Measurements from ENCODE around the gene SERINC5.

The SERINC5 gene

DNA sequence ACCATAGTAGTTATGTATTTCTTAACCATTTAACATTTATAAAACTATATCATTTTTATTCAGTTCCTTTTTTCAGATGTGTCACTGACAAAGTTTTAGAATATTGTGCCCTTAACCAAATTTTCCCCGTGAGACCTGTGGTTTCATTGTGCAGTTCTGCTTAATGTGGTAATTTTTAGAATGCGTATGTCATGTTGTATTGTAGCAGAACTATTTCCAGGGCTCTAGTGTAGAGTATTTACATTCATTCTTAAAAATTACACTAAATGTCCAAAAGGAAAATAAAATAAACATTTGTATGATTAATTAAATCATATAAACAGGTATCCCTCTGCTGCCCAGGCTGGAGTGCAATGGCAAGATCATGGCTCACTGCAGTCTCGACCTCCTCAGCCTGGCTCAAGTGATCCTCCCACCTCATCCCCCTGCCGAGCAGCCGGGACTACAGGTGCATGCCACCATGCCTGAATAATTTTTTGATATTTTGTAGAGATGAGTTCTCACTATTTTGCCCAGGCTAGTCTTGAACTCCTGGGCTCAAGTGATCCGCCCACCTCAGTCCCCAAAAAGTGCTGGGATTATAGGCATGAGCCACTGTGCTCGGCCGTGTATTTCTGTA is 15.4 kb downstream of the SERINC5 start:
- Histone ChIP-seq H3K36me3 (ENCODE audit: control insufficient read depth, insufficient read depth, low read length) (peaks cover 29% of the 10 kb centered on the region), H3K4me3 (ENCODE audit: extremely low read depth, insufficient read depth, low read length, poor library complexity, severe bottlenecking) (no peak overlapping the region), H3K27ac (ENCODE audit: low read depth, low read length, severe bottlenecking) (no peak overlapping the region), H3K4me1 (ENCODE audit: control insufficient read depth, insufficient read depth, low read length, poor library complexity, severe bottlenecking) (peaks cover 10% of the 10 kb centered on the region), H3K9me3 (ENCODE audit: control insufficient read depth, low read length) (peaks cover 23% of the 10 kb centered on the region)
- no CpG with 5 or more reads among the region's 8 CpGs for WGBS, 2 experiments (ENCODE audit: insufficient coverage in 2 of 2)

DNA sequence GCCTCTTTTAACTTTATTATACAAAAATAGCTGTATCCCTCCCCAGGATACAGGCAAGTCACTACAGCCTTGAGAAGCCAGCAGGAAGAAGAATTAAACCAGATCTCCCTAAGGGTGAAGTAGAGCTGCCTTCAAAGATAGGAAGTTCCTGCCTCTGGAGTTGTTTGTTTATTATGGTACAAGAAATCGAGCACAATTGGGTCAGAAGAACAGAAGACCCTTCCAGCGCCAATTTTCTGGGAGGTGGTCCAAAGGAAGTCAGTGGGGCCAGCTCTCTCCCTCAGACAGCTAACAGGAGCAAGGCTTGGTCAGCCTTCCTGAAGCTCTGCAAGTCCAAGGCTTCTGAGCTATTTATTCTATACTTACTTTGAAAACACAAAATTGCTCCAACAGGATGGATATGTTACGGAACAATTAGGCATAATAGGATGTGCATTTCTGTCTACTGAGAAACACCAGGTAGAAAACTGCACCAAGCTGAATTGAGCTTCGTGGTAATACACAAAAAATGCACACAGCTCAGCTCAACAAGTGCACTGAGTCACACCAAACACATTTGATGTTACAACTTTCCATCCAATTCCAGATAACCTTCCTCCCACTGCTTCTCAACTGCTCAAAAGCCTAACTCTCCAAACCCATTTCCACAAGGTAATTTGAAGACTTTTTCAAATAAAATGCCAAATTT is 16.0 kb downstream of the SERINC5 start:
- Histone ChIP-seq H3K4me3 (ENCODE audit: extremely low read depth, insufficient read depth, low read length, poor library complexity, severe bottlenecking) (no peak overlapping the region), H3K36me3 (ENCODE audit: control insufficient read depth, insufficient read depth, low read length) (peaks cover 28% of the 10 kb centered on the region), H3K27ac (ENCODE audit: low read depth, low read length, severe bottlenecking) (no peak overlapping the region), H3K9me3 (ENCODE audit: control insufficient read depth, low read length) (peaks cover 19% of the 10 kb centered on the region), H3K4me1 (ENCODE audit: control insufficient read depth, insufficient read depth, low read length, poor library complexity, severe bottlenecking) (peaks cover 7% of the 10 kb centered on the region)
- WGBS, 2 experiments (ENCODE audit: insufficient coverage in 2 of 2) = 67 to 91% methylated on average over 2 to 4 of the region's 4 CpGs

DNA sequence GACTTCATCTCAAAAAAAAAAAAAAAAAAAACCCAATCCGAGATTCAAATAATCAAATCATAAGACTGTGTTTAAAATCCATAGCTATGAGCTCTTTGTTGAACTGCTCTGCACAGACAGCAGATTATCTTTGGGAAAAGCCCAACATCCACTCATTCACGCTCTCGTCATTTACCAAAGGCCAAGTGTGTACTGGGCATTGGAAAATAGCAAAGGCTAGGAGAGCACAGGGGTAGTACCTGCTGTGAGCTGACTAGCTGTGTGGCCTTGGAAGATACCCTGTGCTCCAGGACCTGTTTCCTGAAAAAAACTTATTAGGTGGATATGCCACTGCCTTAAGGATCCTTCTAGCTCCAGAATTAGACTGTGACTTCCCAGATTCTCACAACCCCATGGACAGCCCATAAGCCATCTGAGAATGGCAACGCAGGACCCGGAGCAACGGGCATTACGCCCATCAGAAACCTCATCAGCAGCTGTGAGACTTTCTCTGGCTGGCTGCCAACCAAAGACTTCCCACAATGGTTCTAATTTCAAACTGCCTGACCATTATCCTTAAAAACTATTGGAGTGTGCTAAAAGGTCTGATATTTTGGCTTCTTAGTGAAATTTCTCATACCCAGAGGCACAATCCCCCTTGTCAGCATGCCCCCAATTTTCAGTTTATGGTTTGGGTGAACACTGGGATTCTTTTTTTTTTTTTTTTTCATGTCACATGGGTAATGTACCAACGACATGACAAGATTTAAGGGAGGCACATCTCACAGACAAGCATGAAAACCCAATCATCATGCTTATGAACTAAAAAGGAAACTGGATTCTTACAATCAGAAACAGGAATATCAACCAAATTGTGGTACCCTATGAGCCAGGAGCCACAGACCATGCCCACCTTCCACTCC is 16.8 kb downstream of the SERINC5 start:
- 90 to 98% methylated on average over 2 to 5 of the region's 8 CpGs for WGBS, 2 experiments (ENCODE audit: insufficient coverage in 2 of 2)
- no peak overlapping the region for H3K4me3 ChIP-seq (ENCODE audit: extremely low read depth, insufficient read depth, low read length, poor library complexity, severe bottlenecking)

DNA sequence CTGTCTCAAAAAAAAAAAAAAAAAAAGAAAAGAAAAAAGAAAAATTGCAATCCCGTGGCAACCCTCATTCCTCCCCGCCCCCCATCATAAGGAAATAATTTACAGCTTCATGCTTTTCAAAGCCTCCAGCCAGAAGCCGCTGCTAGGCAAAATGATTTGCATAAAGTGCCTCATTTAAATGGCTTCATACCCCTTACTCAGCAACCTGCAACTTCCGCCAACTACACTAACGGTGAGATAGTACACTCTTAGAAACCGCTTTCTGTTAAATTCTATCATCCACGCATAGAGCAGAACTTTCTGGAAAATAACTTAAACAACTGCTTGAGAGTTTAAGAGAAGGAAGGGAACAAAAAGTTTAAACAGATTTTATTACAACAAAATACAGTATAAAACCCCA is 17.8 kb downstream of the SERINC5 start:
- Histone ChIP-seq H3K27ac (ENCODE audit: low read depth, low read length, severe bottlenecking) (no peak overlapping the region), H3K9me3 (ENCODE audit: control insufficient read depth, low read length) (peaks cover 13% of the 10 kb centered on the region), H3K36me3 (ENCODE audit: control insufficient read depth, insufficient read depth, low read length) (peaks cover 25% of the 10 kb centered on the region), H3K4me3 (ENCODE audit: extremely low read depth, insufficient read depth, low read length, poor library complexity, severe bottlenecking) (no peak overlapping the region), H3K4me1 (ENCODE audit: control insufficient read depth, insufficient read depth, low read length, poor library complexity, severe bottlenecking) (peaks cover 7% of the 10 kb centered on the region)
- 81% methylated on average over 4 of the region's 7 CpGs; no CpG with 5 or more reads in 1 of the 2 experiments for WGBS, 2 experiments (ENCODE audit: insufficient coverage in 2 of 2)

More for the DNA sequence above, 16.8 kb downstream of the SERINC5 start:
- peaks cover 18% of the 10 kb centered on the region for H3K9me3 ChIP-seq (ENCODE audit: control insufficient read depth, low read length)
- peaks cover 25% of the 10 kb centered on the region for H3K36me3 ChIP-seq (ENCODE audit: control insufficient read depth, insufficient read depth, low read length)
- no peak overlapping the region for H3K27ac ChIP-seq (ENCODE audit: low read depth, low read length, severe bottlenecking)
- H3K4me1 ChIP-seq (ENCODE audit: control insufficient read depth, insufficient read depth, low read length, poor library complexity, severe bottlenecking) = peaks cover 7% of the 10 kb centered on the region

DNA sequence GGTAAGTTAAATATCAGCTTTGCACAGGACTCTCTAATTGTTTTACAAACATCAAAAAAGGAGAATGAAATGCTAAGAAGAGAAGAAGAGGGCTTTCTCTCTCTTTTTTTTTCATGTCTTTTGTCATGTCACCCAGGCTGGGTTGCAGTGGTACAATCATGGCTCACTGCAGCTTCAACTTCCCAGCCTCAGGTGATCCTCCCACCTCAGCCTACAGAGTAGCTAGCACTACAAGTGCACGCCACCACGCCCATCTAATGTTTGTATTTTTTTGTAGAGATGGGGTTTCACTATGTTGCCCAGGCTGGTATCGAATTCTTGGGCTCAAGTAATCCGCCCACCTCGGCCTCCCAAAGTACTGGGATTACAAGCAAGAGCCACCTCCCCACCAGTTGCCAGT is 18.6 kb downstream of the SERINC5 start:
- peaks cover 19% of the 10 kb centered on the region for H3K36me3 ChIP-seq (ENCODE audit: control insufficient read depth, insufficient read depth, low read length)
- WGBS, 2 experiments (ENCODE audit: insufficient coverage in 2 of 2) = 100% methylated on average over 3 of the region's 5 CpGs; no CpG with 5 or more reads in 1 of the 2 experiments
- H3K9me3 ChIP-seq (ENCODE audit: control insufficient read depth, low read length) = peaks cover 6% of the 10 kb centered on the region
- H3K4me1 ChIP-seq (ENCODE audit: control insufficient read depth, insufficient read depth, low read length, poor library complexity, severe bottlenecking) = peaks cover 7% of the 10 kb centered on the region
- H3K27ac ChIP-seq (ENCODE audit: low read depth, low read length, severe bottlenecking) = no peak overlapping the region
- no peak overlapping the region for H3K4me3 ChIP-seq (ENCODE audit: extremely low read depth, insufficient read depth, low read length, poor library complexity, severe bottlenecking)

DNA sequence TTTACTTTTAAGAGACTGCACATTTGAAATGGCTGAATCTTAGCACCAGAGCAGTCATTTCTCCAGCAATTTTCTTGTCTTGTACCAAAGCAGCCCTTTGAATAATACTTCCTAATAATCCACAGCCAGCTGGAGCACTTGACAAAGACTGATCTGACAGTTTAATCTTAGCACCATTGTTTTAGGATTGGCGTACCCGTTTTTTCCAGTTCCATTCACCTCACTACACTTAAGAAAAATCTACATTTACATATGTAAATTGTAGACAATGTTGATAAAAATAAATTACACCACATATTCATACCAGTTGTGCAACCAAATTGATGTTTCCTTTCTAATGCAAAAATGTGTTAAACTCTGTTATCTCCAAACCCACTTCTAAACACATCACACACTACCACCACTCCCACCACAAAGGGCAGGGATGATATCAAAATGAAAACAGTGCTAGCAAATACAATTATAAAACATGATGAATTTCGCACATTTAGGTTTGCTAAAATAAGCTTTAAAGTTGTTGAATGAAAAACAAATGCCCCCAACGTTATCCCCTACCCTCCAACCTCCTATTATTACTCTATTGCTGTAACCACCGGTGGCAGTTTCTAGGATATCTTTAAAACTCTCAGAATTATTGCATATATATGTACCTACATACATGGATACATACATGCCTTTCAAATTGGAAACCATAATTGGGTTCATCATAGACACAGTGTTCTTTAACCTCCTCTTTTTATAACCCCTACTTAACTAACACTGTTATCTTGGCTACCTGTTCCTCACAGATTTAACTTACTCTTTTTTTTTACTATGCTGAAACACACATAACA is 21.5 kb downstream of the SERINC5 start:
- no peak overlapping the region for H3K4me3 ChIP-seq (ENCODE audit: extremely low read depth, insufficient read depth, low read length, poor library complexity, severe bottlenecking)
- H3K27ac ChIP-seq (ENCODE audit: low read depth, low read length, severe bottlenecking) = no peak overlapping the region
- H3K4me1 ChIP-seq (ENCODE audit: control insufficient read depth, insufficient read depth, low read length, poor library complexity, severe bottlenecking) = peaks cover under 1% of the 10 kb centered on the region
- no peaks in the 10 kb centered on the region for H3K9me3 ChIP-seq (ENCODE audit: control insufficient read depth, low read length)
- WGBS, 2 experiments (ENCODE audit: insufficient coverage in 2 of 2) = 100% methylated on average over 1 of the region's 5 CpGs; no CpG with 5 or more reads in 1 of the 2 experiments
- H3K36me3 ChIP-seq (ENCODE audit: control insufficient read depth, insufficient read depth, low read length) = peaks cover 2% of the 10 kb centered on the region

DNA sequence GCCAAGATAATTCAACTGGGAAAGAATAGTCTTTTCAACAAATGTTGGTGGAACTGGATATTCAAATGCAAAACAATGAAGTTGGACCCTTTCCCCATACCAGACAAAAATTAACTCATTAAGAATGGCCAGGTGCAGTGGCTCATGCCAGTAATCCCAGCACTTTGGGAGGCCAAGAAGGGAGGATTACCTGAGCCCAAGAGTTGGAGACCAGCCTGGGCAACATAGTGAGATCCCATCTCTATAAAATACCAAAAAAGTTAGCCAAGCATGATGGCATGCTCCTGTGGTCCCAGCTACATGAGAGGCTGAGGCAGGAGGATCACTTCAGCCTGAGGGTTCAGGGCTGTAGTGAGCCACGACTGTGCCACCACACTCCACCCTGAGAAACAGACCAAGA is 24.2 kb downstream of the SERINC5 start:
- 100% methylated on average over 1 of the region's 1 CpG for WGBS, 2 experiments (ENCODE audit: insufficient coverage in 2 of 2)
- H3K4me1 ChIP-seq (ENCODE audit: control insufficient read depth, insufficient read depth, low read length, poor library complexity, severe bottlenecking) = no peaks in the 10 kb centered on the region
- peaks cover 2% of the 10 kb centered on the region for H3K36me3 ChIP-seq (ENCODE audit: control insufficient read depth, insufficient read depth, low read length)
- H3K4me3 ChIP-seq (ENCODE audit: extremely low read depth, insufficient read depth, low read length, poor library complexity, severe bottlenecking) = no peak overlapping the region
- H3K27ac ChIP-seq (ENCODE audit: low read depth, low read length, severe bottlenecking) = no peak overlapping the region
- H3K9me3 ChIP-seq (ENCODE audit: control insufficient read depth, low read length) = no peaks in the 10 kb centered on the region

DNA sequence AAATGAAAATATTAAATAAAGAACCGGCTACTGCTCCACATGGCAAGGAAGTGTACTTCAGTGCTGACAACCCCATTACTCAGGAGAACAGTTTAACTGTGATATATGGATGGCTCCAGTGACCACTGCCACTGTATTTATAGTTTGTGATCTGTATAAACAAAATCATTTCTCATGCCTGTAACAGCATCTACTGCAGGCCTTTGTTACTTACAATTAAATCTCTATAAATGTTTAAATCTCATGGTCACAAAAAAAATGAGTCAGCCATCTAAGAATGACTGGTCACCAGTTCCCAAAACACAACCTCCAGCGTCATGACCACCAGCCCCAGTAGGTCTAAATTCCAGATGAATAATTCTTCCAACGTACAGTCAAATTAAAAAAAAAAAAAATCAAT is 24.6 kb downstream of the SERINC5 start:
- peaks cover 2% of the 10 kb centered on the region for H3K36me3 ChIP-seq (ENCODE audit: control insufficient read depth, insufficient read depth, low read length)
- 100% methylated on average over 1 of the region's 3 CpGs; no CpG with 5 or more reads in 1 of the 2 experiments for WGBS, 2 experiments (ENCODE audit: insufficient coverage in 2 of 2)
- no peak overlapping the region for H3K4me3 ChIP-seq (ENCODE audit: extremely low read depth, insufficient read depth, low read length, poor library complexity, severe bottlenecking)
- no peaks in the 10 kb centered on the region for H3K9me3 ChIP-seq (ENCODE audit: control insufficient read depth, low read length)
- H3K27ac ChIP-seq (ENCODE audit: low read depth, low read length, severe bottlenecking) = no peak overlapping the region
- H3K4me1 ChIP-seq (ENCODE audit: control insufficient read depth, insufficient read depth, low read length, poor library complexity, severe bottlenecking) = no peaks in the 10 kb centered on the region

DNA sequence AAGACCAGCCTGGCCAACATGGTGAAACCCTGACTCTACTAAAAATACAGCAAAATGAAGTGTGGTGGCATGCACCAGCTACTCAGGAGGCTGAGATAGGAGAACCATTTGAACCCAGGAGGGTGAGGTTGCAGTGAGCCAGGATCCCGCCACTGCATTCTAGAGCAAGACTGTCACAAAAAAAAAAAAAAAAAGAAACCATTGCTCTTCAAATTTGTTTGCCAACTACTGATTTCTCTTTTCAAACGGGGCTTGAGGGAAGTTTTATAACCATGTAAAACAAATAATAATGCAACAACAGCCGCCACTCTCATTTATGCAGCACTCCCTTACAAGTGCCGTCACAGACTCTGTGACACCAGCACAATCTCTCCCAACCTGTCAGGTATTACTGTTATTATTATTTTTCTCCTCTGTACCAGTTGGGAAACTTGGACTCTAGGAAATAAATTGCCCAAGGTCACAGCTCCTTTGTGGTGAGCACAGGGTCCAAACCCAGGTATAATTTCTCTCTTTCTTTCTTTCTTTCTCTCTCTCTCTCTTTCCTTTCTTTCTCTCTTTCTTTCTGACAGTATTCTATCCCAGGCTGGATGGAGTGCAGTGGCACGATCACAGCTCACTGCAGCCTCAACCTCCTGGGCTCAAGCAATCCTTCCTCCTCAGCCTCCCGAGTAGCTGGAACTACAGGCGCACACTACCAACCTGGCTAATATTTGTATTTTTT is 25.4 kb downstream of the SERINC5 start:
- H3K9me3 ChIP-seq (ENCODE audit: control insufficient read depth, low read length) = no peaks in the 10 kb centered on the region
- H3K27ac ChIP-seq (ENCODE audit: low read depth, low read length, severe bottlenecking) = no peak overlapping the region
- no peaks in the 10 kb centered on the region for H3K4me1 ChIP-seq (ENCODE audit: control insufficient read depth, insufficient read depth, low read length, poor library complexity, severe bottlenecking)
- H3K4me3 ChIP-seq (ENCODE audit: extremely low read depth, insufficient read depth, low read length, poor library complexity, severe bottlenecking) = no peak overlapping the region
- H3K36me3 ChIP-seq (ENCODE audit: control insufficient read depth, insufficient read depth, low read length) = peaks cover under 1% of the 10 kb centered on the region
- 85 to 89% methylated on average over 2 to 4 of the region's 7 CpGs for WGBS, 2 experiments (ENCODE audit: insufficient coverage in 2 of 2)

Data from mesodermal cell (in vitro differentiated cells).